NCI-H1092 treated with DMSO at 0.1 percent for 48 hours (cell line): ENCODE results near the gene PPARG.
"Not testable (repeated sequence)": the region's sequence is repeated elsewhere in the genome, so short reads cannot be mapped to it uniquely, and the experiment has no call there.

Experiments used
- DNase-seq: peaks from one replicate; lab custom pipeline; 2025; lab: John Stamatoyannopoulos, UW

The PPARG gene

GRCh38 chr3:12279591-12280326 lies 9.1 kb upstream of the PPARG start:
- DNase-seq = no peak

- DNase-seq = no peak
Measured at GRCh38 chr3:12280357-12280806, 8.5 kb upstream of the PPARG start.

GRCh38 chr3:12284591-12284990 lies 4.3 kb upstream of the PPARG start:
- DNase-seq = no peak

GRCh38 chr3:12285003-12285555 lies 3.8 kb upstream of the PPARG start:
- no peak for DNase-seq

GRCh38 chr3:12285779-12286178 lies 3.1 kb upstream of the PPARG start:
- not testable (repeated sequence) for DNase-seq

- no peak for DNase-seq
Measured at GRCh38 chr3:12286504-12286903, 2.4 kb upstream of the PPARG start.

- DNase-seq = no peak
Measured at GRCh38 chr3:12286927-12287726, 1.7 kb upstream of the PPARG start.

GRCh38 chr3:12287727-12288181 lies 1.1 kb upstream of the PPARG start:
- no peak for DNase-seq

GRCh38 chr3:12289524-12289923 lies 654 bp downstream of the PPARG start:
- DNase-seq = no peak

- DNase-seq = no peak
Measured at GRCh38 chr3:12292770-12293169, 3.9 kb downstream of the PPARG start.

- no peak for DNase-seq
Measured at GRCh38 chr3:12294885-12295580, 6.2 kb downstream of the PPARG start.

GRCh38 chr3:12296511-12296910 lies 7.6 kb downstream of the PPARG start:
- no peak for DNase-seq

GRCh38 chr3:12299026-12299425 lies 10.2 kb downstream of the PPARG start:
- no peak for DNase-seq

- no peak for DNase-seq
Measured at GRCh38 chr3:12300137-12300536, 11.3 kb downstream of the PPARG start.

GRCh38 chr3:12301031-12301430 lies 12.2 kb downstream of the PPARG start:
- no peak for DNase-seq

- DNase-seq = no peak
Measured at GRCh38 chr3:12301513-12301912, 12.6 kb downstream of the PPARG start.

- no peak for DNase-seq
Measured at GRCh38 chr3:12302564-12302963, 13.7 kb downstream of the PPARG start.

- DNase-seq = no peak
Measured at GRCh38 chr3:12303534-12303933, 14.7 kb downstream of the PPARG start.

GRCh38 chr3:12303993-12304392 lies 15.1 kb downstream of the PPARG start:
- no peak for DNase-seq

GRCh38 chr3:12307136-12307535 lies 18.3 kb downstream of the PPARG start:
- no peak for DNase-seq

- no peak for DNase-seq
Measured at GRCh38 chr3:12308517-12308916, 19.6 kb downstream of the PPARG start.

- DNase-seq = no peak
Measured at GRCh38 chr3:12309716-12310115, 20.8 kb downstream of the PPARG start.
